AG04449 (cell line): ENCODE data around the gene STXBP4.

Source experiments
- CTCF ChIA-PET: fragments of 350-600 bp; formaldehyde crosslinking; extraction: SDS; loops from one replicate; lab custom pipeline; 2021; ENCODE audit warnings: antibody characterized with exemption; lab: Yijun Ruan, JAX
- POLR2A ChIA-PET: fragments of 400-600, 350-600 bp; formaldehyde crosslinking; extraction: SDS; loops from one replicate; lab custom pipeline; 2020; ENCODE audit warnings: antibody characterized with exemption, inconsistent platforms; lab: Yijun Ruan, JAX
- DNase-seq: peaks from one replicate; pipeline ENCODE4 v3.0.0-alpha.2; 2010; ENCODE audit warnings: low read depth, low spot score
- H3K4me3 ChIP-seq: 2 replicates; pipeline ENCODE4 v1.5.1; 2011; ENCODE audit warnings: low read depth, mild to moderate bottlenecking, control low read depth, low read length
- TF ChIP-seq, protein P1 (sequence below): IDR thresholded peaks from one replicate; pipeline ENCODE4 v1.5.1; 2011; ENCODE audit warnings: mild to moderate bottlenecking, moderate library complexity, low read length, control low read depth, inconsistent platforms; ENCODE audit not compliant: insufficient read depth; ENCODE audit errors: missing control alignments

The STXBP4 gene

DNA sequence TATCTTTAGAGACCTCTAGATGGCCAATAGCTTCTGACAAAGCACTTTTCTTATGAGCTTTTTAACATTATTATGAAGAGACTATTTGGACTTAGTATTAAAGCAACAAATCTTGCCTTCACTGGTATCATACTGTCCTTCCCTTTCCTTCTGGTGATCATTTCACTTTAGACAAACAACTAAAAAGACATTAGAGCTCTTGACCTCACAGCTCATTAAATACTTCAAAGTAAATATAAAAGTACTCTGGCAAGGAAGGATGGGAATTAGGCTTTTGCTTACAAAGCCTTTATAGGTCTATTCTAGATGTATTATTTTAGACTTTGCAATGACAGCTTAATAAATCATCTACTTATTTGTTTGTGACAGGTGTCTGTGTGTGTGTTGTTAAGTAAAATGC is 11.1 kb downstream of the STXBP4 start:
- no peak overlapping the region for H3K4me3 ChIP-seq
- ChIA-PET CTCF (interaction anchor here (1.0 to 3.2 kb wide), 4 partner anchors 9 to 317 kb away, joined by 3 to 19 read pairs (median 5); partner anchors contain the start of genes COX11 and STXBP4), POLR2A (no interaction called here)
- DNase-seq: no peak
- TF ChIP-seq, protein P1, sequence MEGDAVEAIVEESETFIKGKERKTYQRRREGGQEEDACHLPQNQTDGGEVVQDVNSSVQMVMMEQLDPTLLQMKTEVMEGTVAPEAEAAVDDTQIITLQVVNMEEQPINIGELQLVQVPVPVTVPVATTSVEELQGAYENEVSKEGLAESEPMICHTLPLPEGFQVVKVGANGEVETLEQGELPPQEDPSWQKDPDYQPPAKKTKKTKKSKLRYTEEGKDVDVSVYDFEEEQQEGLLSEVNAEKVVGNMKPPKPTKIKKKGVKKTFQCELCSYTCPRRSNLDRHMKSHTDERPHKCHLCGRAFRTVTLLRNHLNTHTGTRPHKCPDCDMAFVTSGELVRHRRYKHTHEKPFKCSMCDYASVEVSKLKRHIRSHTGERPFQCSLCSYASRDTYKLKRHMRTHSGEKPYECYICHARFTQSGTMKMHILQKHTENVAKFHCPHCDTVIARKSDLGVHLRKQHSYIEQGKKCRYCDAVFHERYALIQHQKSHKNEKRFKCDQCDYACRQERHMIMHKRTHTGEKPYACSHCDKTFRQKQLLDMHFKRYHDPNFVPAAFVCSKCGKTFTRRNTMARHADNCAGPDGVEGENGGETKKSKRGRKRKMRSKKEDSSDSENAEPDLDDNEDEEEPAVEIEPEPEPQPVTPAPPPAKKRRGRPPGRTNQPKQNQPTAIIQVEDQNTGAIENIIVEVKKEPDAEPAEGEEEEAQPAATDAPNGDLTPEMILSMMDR: no peak

DNA sequence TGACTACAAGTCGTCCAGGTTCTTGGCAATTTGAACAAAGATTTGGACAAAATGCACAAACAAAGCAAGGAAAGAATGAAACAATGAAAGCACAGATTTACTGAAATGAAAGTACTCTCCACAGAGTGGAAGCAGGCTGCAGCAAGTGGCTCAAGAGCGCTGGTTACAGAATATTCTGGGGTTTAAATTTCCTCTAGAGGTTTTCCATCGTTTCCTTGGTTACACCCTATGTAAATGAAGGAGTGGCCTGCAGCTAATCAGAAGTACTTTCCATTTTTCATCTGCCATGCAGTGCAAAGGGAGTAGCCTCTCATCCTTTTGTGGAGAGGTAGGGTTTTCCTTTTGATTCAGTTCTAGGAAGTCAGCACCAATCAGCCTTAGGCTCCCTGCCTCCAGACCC is 11.8 kb downstream of the STXBP4 start:
- DNase-seq: no peak
- ChIA-PET CTCF (interaction anchor here (1.5 to 3.2 kb wide), 2 partner anchors 12 to 13 kb away, joined by 4 to 19 read pairs; partner anchors contain the start of genes COX11 and STXBP4), POLR2A (no interaction called here)
- TF ChIP-seq, protein P1: no peak
- H3K4me3 ChIP-seq: no peak overlapping the region

DNA sequence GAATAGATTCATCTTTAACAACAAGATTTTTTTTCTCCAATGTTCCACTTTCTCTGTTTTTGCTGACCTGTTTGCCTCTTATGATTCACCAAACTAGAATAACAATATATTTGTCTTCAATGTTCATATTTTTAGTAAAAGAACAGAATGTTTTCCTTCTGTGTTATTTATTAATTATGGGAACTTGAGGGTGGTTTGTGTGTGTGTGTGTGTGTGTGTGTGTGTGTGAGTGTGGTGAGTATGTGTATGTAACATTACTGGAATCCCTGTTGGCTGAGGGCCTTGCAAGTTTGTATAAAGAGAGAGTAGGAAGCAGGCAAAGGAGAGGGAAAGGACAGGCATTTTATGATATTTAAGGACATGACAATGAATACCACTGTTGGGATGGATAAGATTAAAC is 13.8 kb downstream of the STXBP4 start:
- H3K4me3 ChIP-seq: no peak overlapping the region
- DNase-seq: peak; percentile 53
- ChIA-PET POLR2A (no interaction called here), CTCF (interaction anchor here (1.7 kb wide), 1 partner anchor 10 kb away, joined by 13 read pairs; no protein-coding TSS in a partner anchor)
- TF ChIP-seq, protein P1: no peak

DNA sequence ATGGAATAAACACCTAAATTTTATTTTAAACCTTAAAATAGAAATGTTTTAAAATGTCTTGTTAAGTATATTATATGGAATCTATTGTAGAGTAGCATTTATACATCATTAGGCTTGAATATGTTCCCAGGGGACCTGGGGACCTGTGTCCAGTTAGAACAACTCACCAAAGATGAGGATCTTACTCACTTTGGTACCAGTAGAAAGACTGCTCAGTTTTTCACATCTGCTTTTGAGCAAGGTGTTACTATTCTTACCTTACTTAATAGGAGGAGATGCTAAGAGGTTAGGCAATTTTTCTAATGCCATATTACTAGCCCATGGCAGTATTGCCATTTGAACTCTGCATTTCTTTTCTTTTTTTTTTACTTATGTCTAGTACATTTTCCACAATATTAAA is 14.7 kb downstream of the STXBP4 start:
- CTCF ChIA-PET: interaction anchor here (1.7 kb wide), 1 partner anchor 9 kb away, joined by 13 read pairs; no protein-coding TSS in a partner anchor
- TF ChIP-seq, protein P1: no peak
- POLR2A ChIA-PET: no interaction called here

DNA sequence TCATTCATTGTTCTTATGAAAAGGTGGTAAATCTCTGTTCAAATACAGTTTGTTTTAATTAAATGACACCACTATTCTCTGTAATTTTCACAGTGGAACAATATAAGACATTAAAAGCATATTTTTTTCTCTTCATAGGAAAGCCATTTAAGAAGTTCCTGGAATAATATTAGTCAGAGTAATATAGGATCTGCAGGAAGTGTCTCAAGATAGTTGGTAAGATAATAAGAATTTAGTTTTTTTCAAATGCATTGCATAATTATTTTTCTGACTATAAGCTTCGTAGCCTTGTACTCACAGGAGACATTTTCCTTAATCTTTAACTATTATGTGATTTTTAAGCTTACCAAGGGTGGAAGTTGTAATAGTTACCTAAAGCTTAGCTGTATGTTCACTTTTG is 16.9 kb downstream of the STXBP4 start:
- ChIA-PET POLR2A (no interaction called here), CTCF (interaction anchor here (0.9 to 1.7 kb wide), 5 partner anchors 8 to 363 kb away, joined by 3 to 12 read pairs (median 5); no protein-coding TSS in a partner anchor)
- H3K4me3 ChIP-seq: no peak overlapping the region
- no peak for DNase-seq
- TF ChIP-seq, protein P1: no peak

More for the DNA sequence above, 14.7 kb downstream of the STXBP4 start:
- DNase-seq: no peak
- no peak overlapping the region for H3K4me3 ChIP-seq

DNA sequence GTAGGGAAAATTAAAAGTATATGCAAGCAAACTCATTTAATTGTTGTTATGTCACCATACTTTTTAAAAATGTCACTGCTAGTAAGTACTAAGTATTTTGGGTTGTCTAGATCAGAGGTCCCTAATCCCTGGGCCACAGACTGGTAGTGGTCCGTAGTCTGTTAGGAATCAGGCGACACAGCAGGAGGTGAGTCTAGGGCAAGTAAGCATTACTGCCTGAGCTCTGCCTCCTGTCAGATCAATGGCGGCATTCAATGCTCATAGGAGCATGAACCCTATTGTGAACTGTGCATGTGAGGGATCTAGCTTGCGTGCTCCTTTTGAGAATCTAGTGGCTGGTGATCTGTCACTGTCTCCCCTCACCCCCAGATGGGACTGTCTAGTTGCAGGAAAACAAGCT is 21.6 kb downstream of the STXBP4 start:
- DNase-seq: no peak
- CTCF ChIA-PET: interaction anchor here (6.7 to 7.9 kb wide), 2 partner anchors 15 to 304 kb away, joined by 56 to 104 read pairs; no protein-coding TSS in a partner anchor
- TF ChIP-seq, protein P1: no peak
- POLR2A ChIA-PET: no interaction called here
- H3K4me3 ChIP-seq: no peak overlapping the region
